CD4-positive, alpha-beta T cell treated with Interleukin-15 for 1 hour (primary cell): Measurements from ENCODE around the gene CHST5.

ENCODE experiments used
- DNase-seq: peaks from one replicate; pipeline ENCODE4 v3.0.0-alpha.2; 2020

CHST5 gene

DNA sequence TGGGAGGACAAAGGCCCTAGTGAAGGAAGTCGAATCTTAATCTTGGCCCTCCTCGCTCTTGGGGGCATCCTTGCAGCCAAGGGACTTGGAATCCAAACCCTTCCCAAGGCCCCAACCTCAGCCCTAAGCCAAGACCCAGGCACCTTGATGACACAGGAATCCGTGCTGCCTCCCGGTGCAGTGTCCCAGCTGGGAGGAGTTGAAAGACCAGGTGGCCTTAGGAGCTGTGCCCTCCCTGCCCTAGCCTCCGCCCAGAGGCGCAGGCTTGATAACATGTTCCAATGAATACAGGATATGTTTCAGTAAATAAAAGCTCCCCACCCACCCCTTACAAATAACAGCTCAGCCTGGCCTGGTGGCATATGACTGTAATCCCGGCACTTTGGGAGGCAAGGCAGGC is at the start of gene CHST5:
CHST5 (minus strand) TSS at position 208 of the 400 bp plus-strand sequence. CDS start 5,724 bp downstream, outside the sequence.
- no peak for DNase-seq

DNA sequence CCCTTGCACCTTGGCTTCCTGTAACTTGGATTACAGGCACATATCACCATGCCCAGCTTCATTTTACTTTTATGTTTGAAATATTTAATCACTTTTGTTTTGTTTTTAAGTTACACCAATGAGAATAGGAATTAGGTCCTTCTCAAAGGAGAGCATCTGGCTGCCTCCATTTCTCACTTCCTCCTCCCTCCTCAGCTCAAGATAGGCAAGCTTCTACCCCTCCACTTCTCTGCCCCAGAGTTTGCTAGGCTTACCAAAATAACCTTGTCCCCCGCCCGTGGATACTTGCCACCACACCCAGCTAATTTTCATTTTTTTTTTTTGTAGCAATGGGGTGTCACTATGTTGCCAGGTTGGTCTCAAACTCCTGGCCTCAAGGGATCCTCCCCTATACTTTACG is 48.2 kb upstream of the CHST5 start:
- no peak for DNase-seq

DNA sequence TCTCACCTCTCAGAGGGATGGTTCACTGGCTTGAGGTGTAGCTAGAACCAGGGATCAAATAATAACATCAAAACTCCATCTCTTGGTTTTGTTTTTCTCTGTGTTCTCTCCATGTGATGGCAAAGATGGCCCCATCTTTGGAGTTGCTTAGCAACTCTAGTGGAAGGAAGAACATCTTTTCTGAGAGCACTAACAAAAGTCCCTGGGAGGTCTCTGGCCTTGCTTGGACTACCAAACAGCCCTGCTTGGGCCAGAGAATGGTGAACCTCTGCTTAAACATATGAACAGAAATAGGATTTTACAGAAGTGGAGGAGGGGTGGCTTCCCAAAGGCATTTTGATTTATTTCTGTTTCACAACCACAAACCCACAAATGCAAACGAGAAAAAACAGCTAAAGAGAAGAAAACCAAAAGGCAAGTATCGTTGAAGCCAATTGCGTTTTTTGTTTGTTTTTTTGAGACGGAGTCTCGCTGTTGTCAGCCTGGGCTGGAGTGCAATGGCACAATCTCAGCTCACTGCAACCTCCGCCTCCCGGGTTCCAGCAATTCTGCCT is 43.5 kb upstream of the CHST5 start:
- DNase-seq = no peak

DNA sequence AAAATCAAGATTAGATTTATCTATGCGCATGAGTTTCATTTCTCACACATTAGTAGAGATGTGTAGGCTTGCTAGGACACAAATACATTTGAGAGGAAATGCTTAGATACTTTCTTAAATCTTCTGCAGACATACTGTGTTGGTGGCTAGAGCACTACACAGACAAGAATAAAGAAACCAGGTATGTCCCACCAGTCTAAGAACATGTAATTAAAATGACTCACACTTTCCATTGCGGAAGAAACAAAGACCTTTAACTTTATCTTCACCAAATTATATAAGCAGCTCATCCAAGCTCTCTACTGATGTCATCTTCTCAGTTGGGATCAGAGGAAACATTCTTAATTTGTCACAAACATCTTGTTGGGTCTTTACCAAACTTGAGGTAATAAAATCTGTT is 42.8 kb upstream of the CHST5 start:
- DNase-seq = no peak

DNA sequence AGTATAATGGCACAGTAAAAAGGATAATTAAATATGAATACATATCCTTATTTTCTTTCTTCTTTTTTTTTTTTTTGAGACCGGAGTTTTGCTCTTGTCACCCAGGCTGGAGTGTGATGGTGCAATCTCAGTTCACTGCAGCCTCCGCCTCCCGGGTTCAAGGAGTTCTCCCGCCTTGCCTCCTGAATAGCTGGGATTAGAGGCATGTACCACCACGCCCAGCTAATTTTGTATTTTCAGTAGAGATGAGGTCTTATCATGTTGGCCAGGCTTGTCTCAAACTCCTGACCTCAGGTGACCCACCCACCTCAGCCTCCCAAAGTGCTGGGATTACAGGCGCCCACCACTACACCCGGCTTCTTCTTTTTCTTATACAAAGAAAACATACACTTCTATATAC is 42.3 kb upstream of the CHST5 start:
- DNase-seq = no peak

DNA sequence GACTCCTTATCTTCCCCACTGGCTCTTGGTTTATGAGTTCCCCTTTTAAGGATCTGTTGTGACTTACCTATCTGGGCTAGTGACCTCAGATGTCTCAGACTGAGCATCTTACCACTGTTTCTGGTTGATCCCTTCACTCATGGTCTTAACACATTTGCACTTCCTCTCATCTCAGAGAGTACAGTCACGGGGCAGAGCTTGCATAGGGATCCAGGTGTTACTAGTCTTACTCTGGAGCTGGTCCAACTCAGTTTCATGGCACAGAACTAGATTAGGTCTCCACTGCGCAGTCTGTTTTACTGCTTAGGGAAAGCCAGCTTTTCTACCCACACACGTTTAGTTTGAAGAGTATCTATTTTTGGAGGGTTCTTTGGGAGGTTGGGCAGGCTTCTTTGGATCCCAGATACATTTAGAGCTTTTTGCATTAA is 40.5 kb upstream of the CHST5 start:
- no peak for DNase-seq

DNA sequence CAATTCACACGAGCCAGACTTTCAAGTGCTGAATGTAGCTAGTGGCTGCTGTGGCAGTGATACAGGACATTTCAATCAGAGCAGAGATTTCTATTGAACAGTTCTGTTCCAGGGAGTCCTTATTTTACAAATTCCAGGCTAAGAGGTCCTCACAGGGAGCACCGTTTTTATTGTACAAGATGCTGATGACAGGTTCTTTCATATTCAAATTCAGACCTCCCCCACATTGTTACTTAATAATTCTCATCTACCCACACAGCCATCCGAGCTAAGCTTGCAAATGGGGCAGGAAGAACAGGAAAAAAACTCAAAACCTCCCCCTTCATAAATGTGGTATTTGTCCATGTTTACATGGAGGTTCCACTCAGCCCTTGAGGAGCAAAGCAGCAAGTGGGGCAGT is 40.0 kb upstream of the CHST5 start:
- no peak for DNase-seq

DNA sequence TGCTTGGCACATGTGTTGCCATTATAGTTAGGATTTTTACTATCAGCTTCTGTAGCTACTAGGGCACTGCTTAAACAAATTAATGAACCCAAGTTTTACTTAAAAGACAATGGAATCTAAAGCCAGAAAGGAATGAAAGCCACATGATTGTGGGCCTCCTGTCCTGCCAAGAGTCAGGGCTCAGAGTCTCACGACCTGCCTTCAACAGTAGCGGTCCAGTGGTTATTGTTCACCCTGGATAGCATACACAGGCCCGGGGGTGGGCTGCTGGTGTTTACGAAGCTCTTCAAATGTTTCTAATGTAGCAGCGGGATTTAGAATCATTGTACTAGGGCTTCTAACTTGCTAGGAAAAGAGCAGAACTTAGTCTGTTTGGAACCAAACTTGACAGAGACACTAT is 38.0 kb upstream of the CHST5 start:
- DNase-seq = no peak

DNA sequence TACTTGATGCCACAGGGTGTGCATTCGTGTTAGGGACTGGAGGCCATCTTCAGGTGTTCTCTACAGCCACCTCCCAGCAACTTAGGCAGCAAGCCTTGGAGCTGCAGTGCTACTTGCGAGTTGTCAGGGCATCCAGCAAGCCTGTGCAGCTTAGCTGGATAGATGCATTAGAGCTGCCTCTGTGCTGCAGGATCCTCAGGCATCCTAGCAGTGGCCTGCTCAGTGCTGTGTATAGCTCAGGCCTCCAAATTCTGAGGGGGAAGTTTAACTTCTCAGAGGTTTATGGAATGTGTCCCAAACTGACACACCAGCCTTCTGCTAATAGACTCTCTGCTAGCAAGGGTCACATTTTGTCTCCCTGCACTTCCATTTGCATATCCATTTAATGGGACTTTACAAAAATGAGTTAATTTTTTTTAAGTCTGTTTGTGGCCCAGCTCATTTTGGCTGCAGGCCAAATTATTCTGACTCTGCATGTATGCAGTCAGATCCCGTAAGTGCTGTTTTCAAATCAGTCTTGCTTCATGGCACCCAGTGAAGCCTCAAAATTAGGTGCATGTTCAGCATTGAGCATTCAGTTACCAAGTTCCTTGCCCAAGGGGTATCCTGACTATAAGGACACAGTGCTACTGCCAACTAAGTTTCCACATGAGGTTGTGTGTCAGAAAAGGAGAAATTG is 37.1 kb upstream of the CHST5 start:
- DNase-seq = no peak

DNA sequence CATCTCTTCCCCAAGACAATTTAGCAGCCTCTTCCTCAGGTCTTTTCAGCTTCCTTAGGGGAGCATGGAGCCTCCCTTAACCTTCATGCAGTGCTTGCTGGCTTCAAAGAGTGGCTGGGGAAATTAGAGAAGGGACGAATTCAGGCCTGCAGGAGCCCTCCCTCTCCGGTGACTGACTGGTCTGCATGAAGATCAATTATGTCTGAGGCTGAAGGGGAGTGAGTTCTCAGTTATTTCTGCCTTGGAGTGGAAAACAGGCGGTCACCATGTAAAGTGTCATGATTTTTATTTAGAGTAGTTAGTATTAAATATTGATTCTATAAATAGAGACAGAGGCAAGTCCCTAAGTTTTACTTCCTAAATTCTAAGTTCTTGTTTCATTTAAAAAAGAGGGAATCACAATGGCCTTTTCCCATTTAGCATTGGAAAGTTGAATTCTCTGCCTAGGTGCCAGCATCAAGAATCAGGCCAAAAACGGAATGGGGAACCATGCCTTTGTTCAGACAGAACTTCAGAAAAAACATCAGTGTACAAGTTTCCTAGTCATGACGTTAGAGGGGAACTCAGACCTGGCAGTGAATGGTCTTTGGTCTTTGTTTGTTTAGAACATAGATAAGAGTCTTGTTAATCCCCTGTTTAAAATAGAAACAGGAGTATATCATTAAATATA is 34.6 kb upstream of the CHST5 start:
- DNase-seq = no peak

DNA sequence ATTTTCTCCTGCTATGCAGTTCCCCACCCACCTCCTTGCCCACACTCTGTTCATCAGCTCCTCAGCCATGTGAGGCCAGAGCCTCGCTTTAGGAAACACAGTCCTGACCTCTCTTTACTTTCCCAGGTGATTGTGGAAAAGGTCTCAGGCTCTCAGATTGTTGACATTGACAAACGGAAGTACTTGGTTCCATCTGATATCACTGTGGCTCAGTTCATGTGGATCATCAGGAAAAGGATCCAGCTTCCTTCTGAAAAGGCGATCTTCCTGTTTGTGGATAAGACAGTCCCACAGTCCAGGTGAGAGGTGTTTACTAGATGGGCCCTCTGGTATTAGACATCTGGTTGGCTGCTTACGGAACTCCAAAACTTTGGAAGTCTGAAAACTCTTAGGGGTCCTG is 32.0 kb upstream of the CHST5 start:
- DNase-seq = no peak

DNA sequence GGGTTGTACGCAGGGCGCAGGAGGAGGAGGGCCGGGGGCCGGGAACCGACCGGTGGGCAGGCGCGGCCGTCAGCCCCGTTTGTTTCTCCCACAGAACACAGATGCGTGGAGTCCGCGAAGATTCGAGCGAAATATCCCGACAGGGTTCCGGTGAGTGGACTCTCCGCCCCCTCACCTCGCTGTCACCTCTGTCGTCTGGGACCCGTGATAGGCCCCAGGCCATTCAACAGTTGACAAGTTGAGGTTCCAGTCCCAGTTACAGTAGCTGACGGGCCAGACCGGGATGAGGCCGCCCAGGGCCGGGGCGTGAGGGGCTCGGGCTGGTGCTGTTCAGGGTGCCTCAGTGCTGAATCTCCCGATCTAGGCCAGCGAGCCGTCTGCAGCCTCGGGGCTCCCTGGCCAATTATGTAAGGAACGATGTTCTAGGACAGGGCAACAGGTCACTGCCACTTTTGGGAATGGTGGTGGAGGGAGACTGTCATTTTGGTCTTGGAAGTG is 30.9 kb upstream of the CHST5 start:
- DNase-seq = no peak

DNA sequence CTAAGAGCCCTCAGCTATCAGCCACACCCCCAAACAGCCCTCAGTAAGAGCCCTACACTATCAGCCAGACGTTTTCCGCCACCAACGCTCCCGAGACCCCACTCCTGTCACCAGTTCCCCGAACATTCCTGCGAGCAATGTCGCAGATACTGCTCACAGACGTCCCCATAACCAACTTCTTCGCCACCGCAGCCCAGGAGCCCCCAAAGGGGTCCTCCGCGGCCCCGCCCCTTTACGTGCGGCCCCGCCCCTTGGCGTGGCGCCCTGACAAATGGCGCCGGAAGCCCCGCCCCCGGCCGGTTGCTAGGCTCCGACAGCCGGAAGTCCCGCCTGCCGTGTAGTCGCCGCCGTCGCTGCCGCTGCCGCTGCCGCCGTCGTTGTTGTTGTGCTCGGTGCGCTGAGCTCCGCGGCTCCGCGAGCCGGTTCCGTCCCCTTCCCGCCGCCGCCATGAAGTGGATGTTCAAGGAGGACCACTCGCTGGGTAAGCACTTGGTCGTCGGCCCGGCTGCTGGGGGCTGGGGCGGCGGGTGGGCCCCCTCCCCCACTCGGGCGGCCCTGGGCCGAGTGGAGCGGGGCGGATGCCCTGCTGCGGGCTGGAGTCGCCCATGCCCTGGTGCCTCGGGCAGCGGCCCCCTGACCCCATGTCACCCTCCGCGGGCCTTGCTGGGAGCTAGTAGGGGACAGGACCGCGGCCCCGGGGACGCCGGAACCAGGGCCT is 30.3 kb upstream of the CHST5 start, which contains the start of gene GABARAPL2:
GABARAPL2 (plus strand) TSS at position 340 of the 718 bp plus-strand sequence; CDS start at position 448, 108 bp downstream.
- DNase-seq = peak; percentile 91

DNA sequence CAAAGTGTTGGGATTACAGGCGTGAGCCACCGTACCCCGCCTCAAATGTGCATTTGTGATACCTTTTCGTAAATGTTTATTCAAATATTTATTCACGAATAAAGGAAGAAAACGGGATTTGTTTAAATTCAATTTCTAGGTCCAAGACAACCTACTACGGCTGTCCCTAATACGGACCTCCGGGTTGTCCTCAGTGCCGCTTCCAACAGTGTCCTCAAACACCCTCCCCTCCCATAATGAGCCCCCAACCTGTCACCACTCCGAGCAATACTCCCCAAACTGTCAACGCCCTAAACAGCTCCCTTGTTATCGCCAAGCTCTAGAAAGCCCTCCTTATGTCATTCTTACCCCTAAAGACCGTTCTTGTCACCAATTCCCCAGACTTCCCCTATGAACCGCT is 29.7 kb upstream of the CHST5 start:
- DNase-seq = no peak

DNA sequence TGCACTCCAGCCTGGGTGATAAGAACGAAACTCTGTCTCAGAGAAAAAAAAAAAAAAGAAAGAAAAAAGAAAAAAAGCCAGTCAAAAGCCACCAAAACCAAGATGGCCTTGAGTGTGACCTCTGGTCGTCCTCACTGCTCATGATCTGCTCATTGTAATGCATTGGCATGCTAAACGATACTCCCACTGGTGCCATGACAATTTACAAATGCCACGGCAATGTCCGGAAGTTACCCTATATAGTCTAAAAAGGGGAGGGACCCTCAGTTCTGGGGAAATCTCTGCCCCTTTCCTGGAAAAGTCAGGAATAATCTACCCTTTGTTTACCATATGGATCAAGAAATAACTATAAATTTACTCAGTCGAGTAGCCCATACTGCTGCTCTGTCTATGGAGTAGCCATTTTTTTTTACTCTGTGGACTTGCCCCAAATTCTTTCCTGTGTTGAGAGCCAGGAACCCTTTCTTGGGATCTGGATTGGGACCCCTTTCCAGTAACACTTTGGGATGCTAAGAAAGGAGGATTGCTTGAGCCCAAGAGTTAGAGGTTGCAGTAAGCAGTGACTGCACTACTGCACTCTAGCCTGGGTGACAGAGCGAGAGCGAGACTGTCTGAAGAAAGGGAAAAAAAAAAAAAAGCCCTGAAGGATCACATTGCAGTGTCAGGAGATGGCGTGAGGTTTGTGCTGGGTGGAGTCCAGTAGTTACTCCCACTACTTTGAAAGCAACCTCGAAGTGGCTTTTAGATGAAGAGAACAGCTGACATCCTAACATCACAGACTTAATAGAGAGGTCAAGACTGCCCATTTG is 23.9 kb upstream of the CHST5 start:
- DNase-seq = no peak

DNA sequence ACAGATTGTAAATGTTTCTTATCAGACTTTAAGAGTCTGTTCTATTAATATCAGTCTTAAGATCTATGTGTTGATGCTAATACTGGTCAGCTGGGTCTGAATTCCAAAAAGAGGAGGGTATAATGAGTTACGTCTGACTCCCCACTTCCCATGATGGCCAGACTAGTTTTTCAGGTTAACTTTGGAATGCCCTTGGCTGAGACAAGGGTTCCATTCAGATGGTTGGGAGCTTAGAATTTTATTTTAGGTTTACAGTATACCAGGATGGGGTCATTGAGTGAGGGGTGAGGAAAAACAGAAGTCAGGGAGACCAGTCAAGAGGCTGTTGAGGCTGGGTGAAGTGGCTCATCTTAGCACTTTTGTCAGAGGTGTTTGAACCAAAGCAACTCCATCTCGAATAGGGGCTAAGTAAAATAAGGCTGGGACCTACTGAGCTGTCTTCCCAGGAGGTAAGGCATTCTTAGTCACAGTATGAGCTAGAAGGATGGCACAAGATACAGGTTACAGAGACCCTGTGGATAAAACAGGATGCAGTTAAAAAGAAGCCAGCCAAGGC is 23.0 kb upstream of the CHST5 start:
- no peak for DNase-seq

DNA sequence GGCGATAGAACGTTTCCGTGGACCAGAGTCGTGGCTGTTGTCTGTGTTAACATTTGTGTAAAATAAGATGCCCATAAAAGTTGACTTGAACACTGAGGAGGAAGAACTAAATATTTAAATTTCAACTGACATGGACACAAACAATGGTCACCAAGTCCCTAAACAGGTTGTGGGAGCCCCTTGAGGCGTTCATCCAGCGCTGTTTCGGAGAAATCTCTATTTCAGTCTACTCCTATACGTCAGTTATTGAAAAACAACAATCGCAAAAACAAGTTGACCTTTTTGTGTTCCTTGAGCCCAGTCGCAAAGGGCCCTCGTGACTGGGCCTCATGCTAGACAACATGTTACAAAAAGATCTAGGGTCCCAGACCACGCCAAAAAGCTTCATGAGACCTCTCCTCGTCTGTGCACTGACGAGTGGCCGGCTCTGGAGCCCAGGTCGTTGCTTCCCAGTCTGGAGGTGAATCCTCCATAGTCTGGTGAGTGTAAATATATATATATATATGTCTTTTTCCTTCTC is 20.6 kb upstream of the CHST5 start:
- no peak for DNase-seq

DNA sequence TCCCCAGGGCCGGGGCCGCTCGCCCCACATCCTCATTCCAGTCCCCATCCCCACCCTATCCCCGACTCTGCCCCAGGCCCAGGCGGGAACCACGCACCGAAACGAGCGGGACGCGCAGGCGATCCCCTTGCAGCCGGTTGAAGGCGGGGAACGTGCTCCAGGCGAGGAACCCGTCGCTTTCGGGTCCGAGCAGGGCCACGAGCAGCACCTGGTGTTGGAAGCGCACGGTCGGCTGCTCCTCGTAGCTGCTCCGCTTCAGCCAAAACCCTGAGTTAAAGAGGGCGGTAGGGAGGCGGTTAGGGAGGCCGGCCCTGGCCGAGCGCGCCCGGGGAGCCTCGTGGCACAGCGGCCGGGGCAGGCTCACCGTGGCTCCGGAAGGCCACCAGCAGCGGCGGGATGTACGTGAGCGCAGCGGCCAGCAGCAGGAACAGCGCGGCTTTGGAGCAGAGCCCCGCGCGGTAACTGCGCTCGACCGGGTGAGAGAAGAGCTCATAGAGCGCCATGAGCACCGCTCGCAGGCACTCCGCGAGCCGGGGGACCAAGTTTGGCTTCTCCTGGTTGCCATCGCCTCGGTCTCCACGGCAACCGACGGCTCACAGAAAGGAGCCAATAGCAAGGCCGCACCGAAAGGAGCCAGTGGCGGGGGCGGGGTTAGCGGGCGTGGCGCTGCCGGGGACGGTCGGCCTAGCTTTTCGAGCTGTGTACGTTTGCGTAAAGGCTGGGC is 20.0 kb upstream of the CHST5 start, which contains the start of gene TMEM231:
TMEM231 (minus strand) TSS at position 546 of the 724 bp plus-strand sequence; CDS start at position 503, 43 bp downstream.
- DNase-seq = peak; percentile 97

DNA sequence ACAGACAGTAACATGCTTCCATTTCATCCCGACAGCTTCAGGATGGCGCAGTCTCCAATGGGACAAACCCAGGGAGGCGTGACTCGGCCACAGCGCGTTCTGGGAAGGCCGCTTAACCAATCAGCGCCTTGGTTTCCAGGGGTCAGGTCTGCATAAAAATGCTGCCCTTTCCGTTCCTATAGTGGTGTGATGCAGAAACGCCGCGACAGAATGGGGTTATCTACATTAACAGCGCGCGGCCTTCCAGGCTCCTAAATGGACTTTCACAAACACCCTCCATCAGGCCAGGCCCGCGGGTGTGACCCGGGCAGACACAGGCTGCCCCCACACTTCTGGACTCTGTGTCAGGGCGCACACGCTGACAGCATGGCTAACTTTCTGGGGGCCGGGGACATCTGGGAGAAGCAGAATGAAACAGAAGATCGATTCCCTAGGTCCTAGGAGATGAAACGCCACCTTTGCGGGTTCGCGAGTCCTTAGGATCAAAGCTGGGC is 19.4 kb upstream of the CHST5 start:
- no peak for DNase-seq

DNA sequence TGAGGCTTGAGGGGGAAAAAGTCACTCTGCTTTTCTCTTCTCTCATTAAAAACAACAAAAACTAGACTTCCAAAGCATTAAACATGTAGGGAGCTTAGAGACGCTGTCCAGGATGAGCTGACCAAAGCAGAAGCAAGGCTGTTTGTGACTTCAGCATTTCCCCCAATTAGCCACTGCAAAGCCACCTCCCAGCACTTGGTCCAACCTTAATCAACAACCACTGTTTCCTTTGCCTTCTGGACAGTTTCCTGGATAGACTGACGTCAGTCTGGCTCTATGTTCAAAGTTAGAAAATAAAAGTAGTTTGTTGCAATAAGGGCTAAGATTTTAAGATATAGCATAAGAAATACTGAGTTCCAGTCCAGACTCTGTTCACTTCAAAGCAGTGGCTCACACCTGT is 17.0 kb upstream of the CHST5 start:
- no peak for DNase-seq

DNA sequence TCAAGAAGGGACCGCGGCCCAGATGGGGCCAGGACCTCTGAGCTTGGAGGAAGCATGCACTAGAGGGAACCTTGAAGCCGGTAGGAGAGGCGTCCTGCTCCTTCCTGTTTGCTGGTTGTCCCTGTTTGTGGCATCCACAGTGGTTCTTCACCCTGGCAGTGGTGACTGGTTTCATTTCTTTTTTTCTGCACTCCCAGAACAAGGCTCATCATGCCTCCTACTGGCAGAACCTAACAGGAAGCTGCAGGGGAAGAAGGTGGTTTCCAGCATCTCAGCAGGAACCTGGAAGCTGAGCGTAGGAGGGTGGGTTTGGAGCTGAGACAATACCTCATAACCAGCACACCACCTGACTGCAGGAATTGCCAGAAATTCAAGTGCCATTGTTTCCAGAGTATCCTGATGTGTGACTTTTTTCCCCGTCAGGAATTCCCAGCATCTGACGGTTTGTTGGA is 14.3 kb upstream of the CHST5 start:
- DNase-seq = peak; percentile 63
